Stimulated activated CD4-positive, alpha-beta T cell treated with anti-CD3 and anti-CD28 coated beads, Interleukin-1b, Interleukin-23, amount 100 ng/mL, for 1 hour (primary cell): Measurements from ENCODE around the gene ICE1.

Experiments used
- DNase-seq, 2 donors: peaks; one replicate each; pipeline ENCODE4 v3.0.0-alpha.2; 2020; ENCODE audit warnings: low read depth in 2 of 2

ICE1 gene

DNA sequence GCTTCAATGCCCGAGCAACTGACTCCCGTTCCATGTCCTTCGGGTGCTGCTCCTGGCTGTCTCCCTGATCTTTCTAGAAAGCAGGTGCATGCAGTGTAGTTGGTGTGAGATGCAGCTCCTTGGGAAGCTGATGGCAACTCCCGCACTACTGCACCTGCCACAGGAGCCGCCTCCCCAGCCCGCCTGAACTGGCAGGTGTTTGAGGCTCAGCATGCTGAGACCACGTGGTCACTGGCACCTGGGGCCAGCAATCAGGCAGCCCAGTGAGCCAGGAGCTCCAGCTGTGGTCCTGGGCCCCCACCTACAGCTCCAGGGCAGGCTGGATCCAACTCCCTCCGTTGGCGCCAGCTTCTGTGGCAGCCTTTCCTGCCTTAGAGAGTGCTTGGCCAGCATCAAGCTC, 111.5 kb downstream of the ICE1 start:
- DNase-seq: no peak

- no peak for DNase-seq
Observed at GRCh38 chr5:5534333-5534732, 111.9 kb downstream of the ICE1 start.

DNA sequence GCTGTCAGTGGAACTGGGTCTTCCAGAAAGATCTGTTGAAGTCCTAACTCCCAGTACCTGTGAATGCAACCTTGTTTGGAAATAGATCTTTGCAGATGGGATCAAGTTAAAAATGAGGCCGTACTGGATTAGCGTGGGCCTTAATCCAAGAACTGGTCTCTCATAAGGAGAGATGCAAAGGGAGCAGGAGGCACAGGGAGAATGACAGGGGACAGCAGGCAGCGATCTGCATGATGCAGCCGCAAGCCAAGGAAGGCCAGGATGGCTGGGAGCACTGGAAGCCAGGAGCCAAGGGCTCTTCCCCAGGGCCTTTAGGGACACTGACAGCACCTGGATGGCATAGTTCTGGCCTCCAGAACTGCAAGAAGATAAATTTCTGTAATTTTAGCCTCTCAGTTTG, 114.4 kb downstream of the ICE1 start:
- no peak for DNase-seq

- no peak for DNase-seq
Observed at GRCh38 chr5:5537426-5537825, 114.9 kb downstream of the ICE1 start.

GRCh38 chr5:5539590-5539989, 117.1 kb downstream of the ICE1 start:
- no peak for DNase-seq
